ENCODE data around the gene ZNF580. TPM values are rescaled to one million over a fixed set of nuclear protein-coding genes. Genes with fewer than 3 reads are reported as not detected.

Gene ZNF580
- total RNA-seq, 1 experiment from 2014 or later, result 15.2 TPM

- no TSS peak for BruUV-seq (replicated peaks)
- intact Hi-C loops (cut with micrococcal nuclease), result no loop called here
- ChIA-PET POLR2A (ENCODE audit: unreplicated experiment) (no interaction called here), CTCF (no interaction called here)
- peak; percentile 16; the same call in 1 of the 2 replicates for ATAC-seq
- no peak overlapping the region for H3K4me2 ChIP-seq (ENCODE audit: low read length)
- peaks cover 32% of the 10 kb centered on the region for H3K79me2 ChIP-seq (ENCODE audit: low read length)
- H3K9ac ChIP-seq (ENCODE audit: low read length), result no peak overlapping the region
- H4K20me1 ChIP-seq (ENCODE audit: low read length), result peaks cover 18% of the 10 kb centered on the region; the same call in 1 of the 2 replicates
- DNase-seq, result no peak
- no peaks in the 10 kb centered on the region for H3K9me3 ChIP-seq (ENCODE audit: low read length)
- no peak overlapping the region for H3K4me3 ChIP-seq (ENCODE audit: low read length)
- no peak overlapping the region for H2AFZ ChIP-seq (ENCODE audit: low read length)
- no peaks in the 10 kb centered on the region for H3K27me3 ChIP-seq (ENCODE audit: low read length)
- no peaks in the 10 kb centered on the region for H3K4me1 ChIP-seq (ENCODE audit: insufficient read depth, low read length)
- no peaks in the 10 kb centered on the region for H3K9me2 ChIP-seq (replicated peaks; ENCODE audit: low read length)
- H3K36me3 ChIP-seq (ENCODE audit: low read depth, low read length), result peaks cover 49% of the 10 kb centered on the region
- H3F3A ChIP-seq (ENCODE audit: low read length, unreplicated experiment), result no peaks in the 10 kb centered on the region
- TF ChIP-seq CTCF (conservative IDR thresholded peaks at IDR 0.05; ENCODE audit: low read depth, low read length) (no peak), EZH2phosphoT487 (IDR thresholded peaks at IDR 0.05; ENCODE audit: borderline replicate concordance, low read length) (no peak), EZH2 (IDR thresholded peaks at IDR 0.05; ENCODE audit: low read length, unreplicated experiment) (no peak)
- H3K27ac ChIP-seq (ENCODE audit: low read length), result no peak overlapping the region
These were observed 47.8 kb downstream of the ZNF580 start for GRCh38 chr19:55688422-55689218.

GRCh38 chr19:55689411-55690108 is 48.8 kb downstream of the ZNF580 start:
- H2AFZ ChIP-seq (ENCODE audit: low read length), result no peak overlapping the region
- intact Hi-C loops (cut with micrococcal nuclease), result no loop called here
- DNase-seq (no peak), ATAC-seq (no peak)
- no peak overlapping the region for H3K4me2 ChIP-seq (ENCODE audit: low read length)
- peaks cover 22% of the 10 kb centered on the region for H3K79me2 ChIP-seq (ENCODE audit: low read length)
- no peaks in the 10 kb centered on the region for H3K9me3 ChIP-seq (ENCODE audit: low read length)
- H3K36me3 ChIP-seq (ENCODE audit: low read depth, low read length), result peaks cover 47% of the 10 kb centered on the region
- no peak overlapping the region for H3K4me3 ChIP-seq (ENCODE audit: low read length)
- H3K9me2 ChIP-seq (replicated peaks; ENCODE audit: low read length), result no peaks in the 10 kb centered on the region
- H3F3A ChIP-seq (ENCODE audit: low read length, unreplicated experiment), result no peaks in the 10 kb centered on the region
- CTCF ChIA-PET, result no interaction called here
- H4K20me1 ChIP-seq (ENCODE audit: low read length), result peaks cover 10% of the 10 kb centered on the region; the same call in 1 of the 2 replicates
- BruUV-seq (replicated peaks), result no TSS peak
- H3K9ac ChIP-seq (ENCODE audit: low read length), result no peak overlapping the region
- H3K27ac ChIP-seq (ENCODE audit: low read length), result no peak overlapping the region
- no peaks in the 10 kb centered on the region for H3K4me1 ChIP-seq (ENCODE audit: insufficient read depth, low read length)
- H3K27me3 ChIP-seq (ENCODE audit: low read length), result no peaks in the 10 kb centered on the region
- POLR2A ChIA-PET (ENCODE audit: unreplicated experiment), result no interaction called here
- TF ChIP-seq EZH2 (IDR thresholded peaks at IDR 0.05; ENCODE audit: low read length, unreplicated experiment), result no peak
- no peak for TF ChIP-seq EZH2phosphoT487 (IDR thresholded peaks at IDR 0.05; ENCODE audit: borderline replicate concordance, low read length)
- TF ChIP-seq CTCF (conservative IDR thresholded peaks at IDR 0.05; ENCODE audit: low read depth, low read length), result no peak
